Testis (tissue), 2 donors: ENCODE data around the gene RNASEH2A.

Source experiments
- CTCF ChIP-seq, 3 experiments: fragments of 450-650 bp in 2 of 3; fragments of 200-600 bp in 1 of 3; sonication (generic) in 1 of 3; IDR thresholded peaks; one replicate each; pipeline ENCODE4 v1.5.1; 2016 to 2019; ENCODE audit warnings: antibody characterized with exemption in 3 of 3, mild to moderate bottlenecking in 2 of 3, moderate library complexity in 1 of 3
- POLR2A ChIP-seq: fragments of 450-650 bp; IDR thresholded peaks from one replicate; pipeline ENCODE4 v1.6.1; 2017; ENCODE audit warnings: antibody characterized with exemption, mild to moderate bottlenecking, moderate library complexity

- TF ChIP-seq CTCF (IDR thresholded peaks at IDR 0.05) (no peak), POLR2A (no peak)
Observed at GRCh38 chr19:12782424-12783290, 23.7 kb upstream of the RNASEH2A start.
